ENCODE measurements around the gene PKD1L1.

DNA sequence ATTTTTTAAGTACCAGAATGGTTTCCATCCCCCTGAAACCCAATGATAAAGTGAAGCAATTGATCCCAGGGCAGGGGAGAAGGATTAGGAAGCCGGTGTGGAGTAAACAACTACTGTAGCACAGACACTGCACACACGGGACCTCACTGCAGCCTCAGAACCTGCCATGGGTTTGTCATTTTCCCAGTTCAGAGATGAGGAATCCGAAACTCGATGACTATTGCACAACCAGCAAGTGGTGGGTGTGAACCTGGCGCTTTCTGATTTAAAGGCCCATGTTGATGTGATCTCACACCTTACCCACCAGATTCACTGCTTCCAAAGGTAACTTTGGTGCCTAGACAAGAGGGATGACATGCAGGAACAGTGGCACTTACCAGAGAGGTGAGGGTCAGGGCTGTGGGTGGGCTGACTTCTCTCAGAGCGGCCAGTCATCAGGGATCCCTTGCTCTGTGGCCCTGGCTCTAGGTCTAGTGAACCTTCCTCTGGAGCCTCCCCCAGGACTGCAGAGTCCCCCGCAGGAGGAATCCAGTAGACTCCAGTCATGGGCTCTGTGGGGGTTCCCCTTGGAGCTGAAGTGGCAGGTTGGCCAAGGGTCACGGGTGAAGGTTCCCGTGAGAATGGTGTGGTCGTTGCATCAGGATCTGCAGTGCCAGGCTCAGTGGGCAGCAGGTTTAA is 62.8 kb downstream of the PKD1L1 start:
- TF ChIP-seq, protein P1, sequence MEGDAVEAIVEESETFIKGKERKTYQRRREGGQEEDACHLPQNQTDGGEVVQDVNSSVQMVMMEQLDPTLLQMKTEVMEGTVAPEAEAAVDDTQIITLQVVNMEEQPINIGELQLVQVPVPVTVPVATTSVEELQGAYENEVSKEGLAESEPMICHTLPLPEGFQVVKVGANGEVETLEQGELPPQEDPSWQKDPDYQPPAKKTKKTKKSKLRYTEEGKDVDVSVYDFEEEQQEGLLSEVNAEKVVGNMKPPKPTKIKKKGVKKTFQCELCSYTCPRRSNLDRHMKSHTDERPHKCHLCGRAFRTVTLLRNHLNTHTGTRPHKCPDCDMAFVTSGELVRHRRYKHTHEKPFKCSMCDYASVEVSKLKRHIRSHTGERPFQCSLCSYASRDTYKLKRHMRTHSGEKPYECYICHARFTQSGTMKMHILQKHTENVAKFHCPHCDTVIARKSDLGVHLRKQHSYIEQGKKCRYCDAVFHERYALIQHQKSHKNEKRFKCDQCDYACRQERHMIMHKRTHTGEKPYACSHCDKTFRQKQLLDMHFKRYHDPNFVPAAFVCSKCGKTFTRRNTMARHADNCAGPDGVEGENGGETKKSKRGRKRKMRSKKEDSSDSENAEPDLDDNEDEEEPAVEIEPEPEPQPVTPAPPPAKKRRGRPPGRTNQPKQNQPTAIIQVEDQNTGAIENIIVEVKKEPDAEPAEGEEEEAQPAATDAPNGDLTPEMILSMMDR (IDR thresholded peaks at IDR 0.05) = no peak
- no peak for TF ChIP-seq POLR2AphosphoS5 (IDR thresholded peaks at IDR 0.05)
- TF ChIP-seq POLR2A (IDR thresholded peaks at IDR 0.05) = no peak
